HG02840 (cell line): ENCODE results near the gene PKP2.
"Not testable (repeated sequence)": the region's sequence is repeated elsewhere in the genome, so short reads cannot be mapped to it uniquely, and the experiment has no call there.

Source experiments
- ATAC-seq: cut with Tn5 transposase; IDR thresholded peaks from one replicate; pipeline ENCODE4 v1.9.1; 2021; ENCODE audit warnings: mild to moderate bottlenecking, moderate library complexity, moderate number of reproducible peaks; ENCODE audit not compliant: unreplicated experiment, low FRiP score

Gene PKP2

DNA sequence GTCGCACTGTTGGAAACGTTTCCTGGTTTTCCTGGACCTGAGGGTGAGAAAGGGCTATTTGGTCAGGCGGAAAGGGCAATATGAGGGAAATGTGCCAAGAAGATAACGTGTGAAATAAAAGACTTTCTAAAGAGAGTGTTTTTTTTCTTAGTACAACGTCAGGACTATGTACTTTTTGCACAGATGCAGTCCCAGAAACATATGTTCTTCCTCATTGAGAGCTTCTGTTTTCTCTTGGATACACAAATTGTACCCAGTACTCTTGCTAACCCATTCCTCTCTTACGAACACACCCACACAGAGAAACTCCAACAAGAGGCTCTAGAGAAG lies 669 bp upstream of the PKP2 start:
- ATAC-seq = no peak

DNA sequence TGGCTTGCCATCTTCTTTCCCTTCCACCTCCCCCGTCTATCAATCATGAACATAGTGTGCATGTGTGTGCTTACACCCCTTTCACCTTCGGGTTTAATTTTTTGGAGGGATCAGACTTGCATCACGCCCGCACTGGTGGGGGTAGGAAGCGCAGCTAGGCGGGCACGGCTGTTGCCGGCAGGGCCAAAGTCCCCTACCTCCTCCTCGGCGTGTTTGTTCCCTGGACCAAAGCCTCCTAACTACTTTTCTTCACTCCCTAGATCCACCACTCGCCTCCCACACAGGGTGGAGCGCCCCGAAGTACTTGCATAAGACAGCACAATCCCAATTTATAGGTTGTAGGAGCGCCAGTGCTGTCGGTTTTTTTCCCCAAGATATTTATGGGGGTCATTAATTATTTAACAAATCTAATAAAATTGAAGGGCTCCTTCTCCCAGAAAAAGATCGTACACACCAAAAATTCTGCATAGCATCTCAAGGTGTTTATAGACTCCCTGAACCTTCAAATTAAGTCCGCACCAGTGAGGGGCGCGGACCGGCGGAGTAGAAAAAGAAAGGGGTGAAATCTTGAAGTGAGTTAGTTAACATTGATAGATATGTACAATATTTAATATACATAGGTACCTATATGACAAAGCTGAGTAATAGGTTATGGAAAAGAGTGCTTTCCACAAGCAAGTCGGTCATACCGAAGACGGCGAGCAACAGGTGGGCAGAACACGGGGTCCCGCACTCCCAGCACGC lies 717 bp downstream of the PKP2 start:
- ATAC-seq = no peak

DNA sequence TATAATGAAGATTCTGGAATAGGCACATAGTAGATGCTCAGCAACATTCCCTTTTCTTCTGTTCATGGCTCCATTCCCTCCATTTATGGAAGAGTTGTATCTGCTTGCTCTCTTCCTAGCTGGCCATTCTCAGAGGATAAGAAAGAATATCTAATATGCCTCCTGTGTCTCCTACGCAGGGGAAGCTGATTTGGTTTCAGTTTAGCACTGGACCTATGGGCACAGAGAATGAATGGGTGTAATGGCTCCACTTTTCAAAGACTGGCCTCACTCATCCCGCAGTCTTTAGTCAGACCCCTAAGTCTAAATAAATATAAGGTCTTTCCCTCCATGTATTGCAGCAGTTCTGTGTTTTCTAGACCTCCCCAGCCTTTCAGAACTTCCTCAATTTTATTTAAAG lies 2.0 kb downstream of the PKP2 start:
- ATAC-seq = no peak

DNA sequence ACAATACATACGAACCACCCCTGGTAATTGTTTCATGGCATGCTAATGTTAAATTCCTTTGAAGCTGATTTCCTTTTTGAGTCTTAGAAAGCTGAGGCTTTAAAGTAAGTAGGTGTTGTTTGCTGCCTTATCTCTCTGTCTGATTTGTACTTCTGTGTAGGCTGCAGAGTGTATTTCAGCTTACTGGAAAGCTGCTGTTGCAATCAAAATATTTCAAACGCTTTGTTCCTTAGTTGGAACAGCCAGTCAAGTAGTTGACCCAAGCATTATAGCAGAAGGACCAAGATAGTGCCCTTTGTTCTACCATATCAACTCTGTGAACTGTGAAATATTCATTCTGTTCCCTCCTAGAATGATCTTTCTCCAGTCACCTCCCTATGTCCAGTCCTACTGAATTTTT lies 3.1 kb downstream of the PKP2 start:
- no peak for ATAC-seq

DNA sequence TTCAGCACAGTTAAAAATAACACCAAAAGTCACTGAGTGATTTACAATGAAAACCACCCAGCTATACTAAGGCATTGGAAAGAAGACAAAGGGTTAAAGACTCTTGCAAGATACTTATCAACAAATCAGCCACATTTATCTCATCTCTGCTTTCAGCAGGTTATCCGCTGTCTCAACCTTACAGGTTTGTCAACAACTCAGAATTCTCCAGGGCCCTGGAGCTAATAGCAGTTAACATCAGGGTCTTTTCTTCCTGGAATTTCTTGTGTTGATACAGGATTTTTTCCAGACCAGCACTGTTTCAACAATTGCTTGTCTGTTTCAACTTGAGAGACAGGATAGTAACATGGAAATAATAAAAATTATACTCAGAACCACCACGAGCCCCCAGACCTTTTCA lies 3.5 kb downstream of the PKP2 start:
- no peak for ATAC-seq

DNA sequence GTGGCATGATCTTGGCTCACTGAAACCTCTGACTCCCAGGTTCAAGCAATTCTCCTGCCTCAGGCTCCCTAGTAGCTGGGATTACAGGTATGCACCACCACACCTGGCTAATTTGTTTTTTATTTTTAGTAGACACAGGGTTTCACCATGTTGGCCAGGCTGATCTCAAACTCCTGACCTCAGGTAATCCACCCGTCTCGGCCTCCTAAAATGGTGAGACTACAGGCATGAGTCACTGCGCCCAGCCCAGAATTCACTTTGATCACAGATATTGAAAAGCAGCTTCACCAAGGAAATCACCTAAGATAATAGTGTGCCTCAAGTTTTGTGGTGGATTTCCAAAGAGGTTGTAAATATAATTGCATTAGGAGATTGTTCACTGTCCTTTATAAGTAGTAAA lies 4.2 kb downstream of the PKP2 start:
- ATAC-seq = not testable (repeated sequence)

DNA sequence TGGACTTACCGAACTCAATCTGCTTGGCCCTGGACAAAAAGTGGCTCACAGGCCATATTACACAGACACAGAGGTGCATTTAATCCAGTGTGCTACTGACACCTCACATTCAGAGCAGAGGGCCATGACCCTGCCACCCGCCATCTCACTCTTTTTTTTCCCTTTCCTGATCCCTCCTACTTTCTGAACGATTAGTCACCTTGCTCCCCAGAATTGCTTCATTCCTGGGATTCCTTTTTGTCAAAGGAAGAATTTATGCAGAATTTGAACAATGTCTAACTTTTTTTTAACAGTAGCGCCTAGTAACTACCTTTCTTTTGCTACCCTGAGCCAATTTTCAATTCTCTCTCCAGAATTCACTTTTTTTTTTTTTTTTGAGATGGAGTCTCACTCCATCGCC lies 4.6 kb downstream of the PKP2 start:
- ATAC-seq = no peak

DNA sequence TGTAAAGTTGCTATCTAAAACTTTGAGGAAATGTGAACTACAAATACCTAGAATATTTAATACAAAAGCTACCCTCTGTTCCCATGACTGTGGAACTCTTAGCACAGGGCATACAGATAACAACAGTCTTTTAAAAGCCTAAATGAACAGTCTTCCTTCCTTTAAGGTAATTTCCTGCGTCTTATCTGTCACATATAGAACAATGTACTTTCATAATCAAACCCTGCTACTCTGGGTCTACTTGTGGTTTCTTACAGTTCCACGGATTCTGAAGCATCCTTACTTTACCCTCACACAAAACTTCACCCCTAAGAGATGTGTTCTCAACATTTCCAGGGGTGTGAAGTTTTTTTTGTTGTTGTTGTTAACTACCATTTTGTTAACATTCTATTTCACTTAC lies 5.1 kb downstream of the PKP2 start:
- ATAC-seq = no peak

DNA sequence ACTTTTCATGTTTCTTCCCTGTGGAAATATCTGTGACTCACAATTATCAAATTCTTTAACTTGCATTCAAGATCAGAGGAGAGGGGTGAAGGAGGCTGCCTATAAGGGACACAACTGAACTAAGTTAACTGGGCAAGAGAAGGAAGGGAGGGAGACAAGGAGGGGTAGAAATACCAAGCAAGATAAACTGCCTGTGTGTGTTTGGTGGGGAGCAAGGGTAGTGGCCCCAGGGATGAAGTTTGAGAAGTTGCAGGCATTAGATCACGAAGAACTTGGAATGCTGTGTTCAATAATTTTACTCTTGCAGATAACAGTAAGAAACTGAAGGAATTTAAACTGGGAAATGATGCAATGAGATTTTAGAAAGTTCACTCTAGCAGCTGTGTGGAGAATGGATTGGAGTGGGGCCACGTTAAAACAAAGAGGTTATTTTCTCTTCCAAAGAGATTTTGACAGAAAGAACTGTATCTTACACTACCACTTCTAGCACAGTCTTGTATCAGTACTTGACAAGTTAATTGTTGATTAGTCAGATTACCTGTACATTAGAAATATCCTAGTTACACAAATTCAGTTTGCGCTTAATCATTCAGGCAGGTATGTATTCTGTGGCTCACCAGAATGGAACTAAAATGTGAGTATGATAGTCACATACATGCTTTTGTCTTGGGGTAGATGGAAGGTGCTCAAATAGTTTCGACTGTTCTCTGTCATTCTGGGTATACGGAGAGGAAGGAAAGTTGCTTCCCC lies 7.4 kb downstream of the PKP2 start:
- ATAC-seq = no peak

DNA sequence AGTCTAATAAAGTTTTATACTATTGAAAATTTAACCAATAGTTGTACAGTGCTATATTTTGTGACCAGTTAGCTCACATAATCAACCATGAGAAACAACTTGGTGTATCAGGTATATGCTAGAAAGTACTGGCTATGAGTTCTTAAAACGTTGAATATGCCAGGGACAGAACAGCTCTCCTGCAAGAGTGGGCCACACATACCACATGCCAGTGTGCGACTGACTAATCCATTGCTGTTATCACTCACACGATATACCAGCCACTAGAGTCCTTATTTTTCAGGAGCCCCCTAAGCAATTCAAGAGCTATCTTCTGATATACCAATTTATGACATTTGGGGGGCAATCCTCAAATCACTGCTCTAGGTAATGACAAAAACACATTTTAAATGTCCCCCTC lies 9.5 kb downstream of the PKP2 start:
- no peak for ATAC-seq

DNA sequence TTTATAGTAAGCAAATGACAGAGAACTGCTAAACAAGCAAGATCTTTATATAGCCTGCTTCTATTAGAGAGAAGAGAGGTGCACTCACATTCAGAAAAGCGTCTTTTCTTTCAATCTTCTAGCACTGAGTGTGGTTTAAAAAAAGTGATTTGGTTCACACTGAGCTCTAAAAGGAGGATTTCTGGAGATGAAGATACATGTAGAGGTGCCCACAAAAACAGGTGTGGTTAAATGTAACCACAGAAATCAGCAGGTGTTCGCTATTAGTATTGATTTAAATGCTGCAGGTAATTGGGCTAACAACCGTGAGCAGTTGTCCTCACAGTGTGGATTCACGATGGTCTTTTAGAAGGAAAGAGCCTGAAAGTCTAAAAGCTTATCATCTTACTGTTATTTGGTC lies 10.7 kb downstream of the PKP2 start:
- no peak for ATAC-seq

DNA sequence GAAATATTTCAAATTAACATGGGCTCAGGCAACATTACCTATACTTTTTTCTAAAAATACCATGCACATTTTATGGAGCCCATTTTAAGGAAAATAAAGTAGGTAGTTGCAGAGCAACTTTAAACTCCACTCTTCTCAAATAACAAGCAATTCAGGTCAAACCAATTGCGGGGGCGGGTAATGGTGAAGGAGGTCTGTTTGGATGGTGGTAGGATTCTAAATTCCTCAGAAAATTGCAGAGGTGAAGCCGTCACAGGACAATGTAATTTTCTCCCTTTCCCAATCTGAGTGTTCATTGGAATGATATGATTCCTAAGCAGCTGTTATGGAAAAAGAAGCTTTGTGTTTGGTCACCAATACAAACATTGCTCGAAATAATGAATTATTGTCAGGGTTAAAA lies 11.6 kb downstream of the PKP2 start:
- no peak for ATAC-seq

DNA sequence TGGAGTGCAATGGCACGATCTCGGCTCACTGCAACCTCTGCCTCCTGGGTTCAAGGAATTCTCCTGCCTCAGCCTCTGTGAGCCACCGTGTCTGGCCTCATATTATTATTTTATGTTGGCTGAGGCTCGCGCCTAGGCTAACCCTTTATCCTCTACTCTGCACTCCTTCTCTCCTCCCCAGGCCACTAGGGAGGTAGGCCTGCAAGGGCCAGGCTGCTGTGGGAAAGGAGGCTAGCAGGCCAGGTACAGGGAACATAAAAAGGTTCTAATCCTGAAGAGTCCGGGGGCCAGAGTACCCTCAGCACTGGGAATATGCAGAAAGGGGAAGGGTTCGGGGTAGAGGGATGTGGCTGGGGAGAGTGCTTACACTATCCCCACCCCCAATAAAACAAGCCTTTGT lies 14.9 kb downstream of the PKP2 start:
- no peak for ATAC-seq

DNA sequence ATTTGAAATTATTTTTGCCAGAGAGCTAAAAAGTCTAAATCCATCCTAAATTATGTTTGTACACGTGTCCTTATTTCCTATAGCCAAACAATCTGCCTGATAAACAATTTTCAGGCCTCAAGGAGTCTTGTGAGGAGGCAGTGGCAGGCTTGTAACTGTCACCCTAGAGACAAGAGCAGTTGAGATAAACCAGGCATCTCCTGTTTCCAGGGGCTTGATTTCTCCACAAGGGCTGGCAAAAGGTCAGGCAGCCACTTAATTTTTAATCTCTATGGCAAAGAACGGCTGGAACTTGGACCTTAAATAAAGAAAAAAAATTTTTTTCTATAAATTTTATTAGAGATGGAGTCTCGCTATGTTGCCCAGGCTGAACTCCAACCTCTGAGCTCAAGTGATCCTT lies 15.5 kb downstream of the PKP2 start:
- ATAC-seq = no peak

DNA sequence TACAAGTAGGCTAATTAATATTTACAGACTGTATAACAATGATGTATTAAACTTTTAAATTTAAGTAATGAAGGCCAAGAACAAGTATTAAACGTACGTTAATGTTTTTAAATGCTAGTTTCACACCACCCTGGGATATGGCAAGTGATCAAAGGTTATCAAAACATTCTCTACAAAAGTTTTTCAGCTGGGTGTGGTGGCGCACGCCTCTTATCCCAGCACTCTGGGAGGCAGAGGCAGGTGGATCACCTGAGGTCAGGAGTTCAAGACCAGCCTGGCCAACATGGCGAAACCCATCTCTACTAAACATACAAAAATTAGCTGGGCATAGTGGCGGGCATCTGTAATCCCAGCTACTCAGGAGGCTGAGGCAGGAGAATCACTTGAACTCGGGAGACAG lies 17.5 kb downstream of the PKP2 start:
- ATAC-seq = not testable (repeated sequence)

DNA sequence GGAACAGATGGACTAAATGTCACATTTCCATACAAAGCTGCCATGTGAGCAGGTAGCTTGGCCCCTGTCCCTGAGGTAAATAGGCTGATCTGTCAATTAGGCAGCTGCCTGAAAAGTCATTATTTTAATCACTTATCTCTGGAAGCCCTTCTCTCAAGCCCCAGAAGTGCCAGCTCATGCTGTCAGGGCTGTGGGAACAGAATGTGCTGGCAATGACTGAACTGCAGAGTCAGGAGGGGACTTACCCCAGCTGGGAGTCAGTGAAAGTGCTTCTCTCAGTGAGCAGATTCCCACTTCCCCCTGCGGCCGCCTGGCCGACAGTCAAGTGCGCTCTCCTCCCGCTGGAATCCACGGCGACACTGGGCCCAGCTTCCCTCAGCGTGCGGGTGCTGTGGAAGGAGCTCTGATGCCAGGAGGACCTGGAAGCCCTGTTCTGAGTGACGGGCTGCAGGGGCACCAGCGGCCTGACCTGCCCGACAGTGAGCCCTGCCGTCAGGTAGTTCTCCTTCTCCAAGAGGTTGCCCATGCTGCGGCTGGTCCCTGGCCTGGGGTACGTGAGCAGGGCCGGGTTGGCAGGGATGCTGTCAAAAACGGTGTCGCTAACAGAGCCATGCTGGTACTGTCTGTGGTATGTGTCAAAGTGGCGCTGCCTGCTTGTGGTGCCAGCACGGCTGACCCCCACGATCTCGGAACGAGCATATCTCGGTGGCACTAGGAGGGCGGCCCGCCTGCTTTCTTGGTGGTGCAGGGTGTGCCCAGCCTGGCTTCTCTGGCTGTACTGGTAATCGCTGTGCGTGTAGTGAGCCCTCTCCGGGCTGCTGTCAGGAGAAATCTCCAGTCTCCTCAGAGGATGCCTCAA lies 18.7 kb downstream of the PKP2 start:
- ATAC-seq = no peak

DNA sequence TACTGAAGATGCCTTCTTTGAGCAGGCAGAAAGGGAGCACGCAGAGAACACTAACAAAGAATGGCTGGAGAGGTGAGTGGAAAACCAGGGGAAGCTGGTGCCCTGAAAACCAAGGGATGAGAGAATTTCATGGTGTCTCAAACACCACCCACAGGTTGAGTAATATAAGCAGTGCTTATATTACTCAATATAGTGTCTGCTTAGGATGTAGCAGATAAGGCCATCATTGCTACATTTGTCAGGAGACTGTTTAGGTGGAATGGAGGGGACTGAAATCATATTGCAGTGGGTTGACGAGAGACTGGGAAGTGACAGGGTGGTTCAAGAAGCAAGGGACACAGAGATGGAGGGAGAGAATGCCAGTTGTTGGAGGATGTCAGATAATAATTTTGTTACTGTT lies 20.6 kb downstream of the PKP2 start:
- ATAC-seq = no peak

DNA sequence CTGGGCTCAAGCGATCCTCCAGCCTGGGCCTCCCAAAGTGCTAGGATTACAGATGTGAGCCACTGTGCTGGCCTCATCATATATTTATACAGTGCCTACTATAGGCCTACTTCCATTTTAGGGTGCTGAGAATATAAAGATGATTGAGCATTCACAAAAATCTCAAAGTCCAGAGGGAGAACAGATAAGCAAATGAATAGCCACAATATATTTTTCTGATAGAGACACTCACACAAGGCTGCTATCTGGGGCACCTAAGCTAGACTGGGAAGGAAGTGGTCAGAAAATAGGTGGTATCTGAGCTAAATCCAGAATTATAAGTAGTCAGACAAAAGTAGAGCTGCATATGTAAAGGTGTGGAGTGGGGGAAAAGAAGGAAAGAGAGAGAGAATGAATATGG lies 21.6 kb downstream of the PKP2 start:
- ATAC-seq = no peak

DNA sequence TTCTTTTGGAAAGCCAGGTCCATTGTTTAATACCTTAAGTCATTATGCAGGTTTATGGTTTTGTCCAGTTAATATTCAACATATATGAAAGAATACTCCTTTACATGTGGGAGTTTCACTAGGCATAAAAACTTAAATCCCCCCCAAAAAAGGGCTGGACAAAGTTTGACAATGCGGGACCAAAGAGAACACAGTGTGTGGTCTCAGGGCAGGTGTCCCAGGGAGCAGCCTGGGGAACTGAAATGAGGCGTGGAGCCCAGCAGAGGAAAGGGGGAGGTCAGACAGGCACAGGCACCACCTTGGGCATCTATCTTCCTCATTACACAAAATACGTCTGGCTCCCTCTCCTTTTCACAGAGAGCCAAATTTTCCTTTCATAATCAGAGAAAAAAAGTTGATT lies 22.5 kb downstream of the PKP2 start:
- ATAC-seq = no peak

DNA sequence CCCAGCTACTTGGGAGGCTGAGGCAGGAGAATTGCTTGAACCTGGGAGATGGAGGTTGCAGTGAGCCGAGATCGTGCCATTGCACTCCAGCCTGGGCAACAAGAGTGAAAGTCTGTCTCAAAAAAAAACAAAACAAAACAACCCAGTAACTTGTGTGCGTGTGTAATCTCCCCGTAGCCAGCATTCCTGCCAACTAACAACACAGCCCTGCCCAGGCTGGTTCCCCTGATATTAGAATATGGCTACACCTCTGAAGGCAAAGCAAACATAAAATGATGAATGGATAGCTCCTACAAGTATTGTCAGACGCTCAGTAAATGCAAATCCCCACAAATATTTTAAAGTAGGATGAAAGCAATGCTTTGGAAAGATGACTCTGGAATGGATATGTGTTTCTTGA lies 24.2 kb downstream of the PKP2 start:
- not testable (repeated sequence) for ATAC-seq

DNA sequence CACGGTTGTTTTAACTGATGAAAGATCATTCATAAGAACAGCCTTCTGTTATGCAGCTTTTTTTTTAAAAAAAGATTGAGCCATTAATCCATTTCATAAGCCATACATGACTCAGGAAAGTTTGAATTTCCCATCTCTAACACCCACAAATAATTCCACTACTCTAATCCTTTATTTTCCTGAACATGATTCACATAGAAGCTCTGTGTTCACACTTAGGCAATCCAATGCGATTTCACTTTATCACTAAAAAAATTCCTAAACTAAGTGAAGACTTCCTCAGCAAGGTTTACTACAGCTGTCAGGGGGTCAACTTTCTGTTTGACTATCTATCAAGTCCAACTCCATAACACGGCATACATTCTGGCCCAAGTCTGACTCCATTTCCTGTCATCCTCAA lies 25.9 kb downstream of the PKP2 start:
- ATAC-seq = no peak
